Activated CD4-positive, alpha-beta T cell treated with anti-CD3 and anti-CD28 coated beads, Interleukin-2, amount 10 ng/mL, durations not matched to agents 24 days and 14 days (primary cell): Measurements from ENCODE around the gene PLD2. TPM values are rescaled to one million over a fixed set of nuclear protein-coding genes. Genes with fewer than 3 reads are reported as not detected.

Experiments used
- DNase-seq: peaks from one replicate; pipeline ENCODE4 v3.0.0; 2022
- H3K27ac Mint-ChIP-seq: one replicate; pipeline ENCODE4 v1.8.0; 2022; ENCODE audit warnings: mild to moderate bottlenecking, mixed read lengths
- H3K27me3 Mint-ChIP-seq: one replicate; pipeline ENCODE4 v1.8.0; 2022; ENCODE audit warnings: mixed read lengths
- H3K36me3 Mint-ChIP-seq: one replicate; pipeline ENCODE4 v1.8.0; 2022; ENCODE audit warnings: low read depth, mild to moderate bottlenecking, mixed read lengths
- H3K4me1 Mint-ChIP-seq: one replicate; pipeline ENCODE4 v1.8.0; 2021; ENCODE audit warnings: mixed read lengths
- H3K4me3 Mint-ChIP-seq: one replicate; pipeline ENCODE4 v1.8.0; 2022; ENCODE audit warnings: mild to moderate bottlenecking, moderate library complexity, mixed read lengths
- H3K9me3 Mint-ChIP-seq: one replicate; pipeline ENCODE4 v1.8.0; 2021; ENCODE audit warnings: mixed read lengths
- intact Hi-C: fragments of 100-400 bp; cut with micrococcal nuclease; formaldehyde crosslinking; loops from one replicate; pipeline ENCODE4 v1.15.1; 2023
- total RNA-seq: library from RNA; stranded (reverse); gene quantifications from 2 replicates; pipeline ENCODE4 v1.2.3, GENCODE V29; 2022

Gene PLD2
- total RNA-seq, 1 donor from 2014 or later = 16.1 TPM

DNA sequence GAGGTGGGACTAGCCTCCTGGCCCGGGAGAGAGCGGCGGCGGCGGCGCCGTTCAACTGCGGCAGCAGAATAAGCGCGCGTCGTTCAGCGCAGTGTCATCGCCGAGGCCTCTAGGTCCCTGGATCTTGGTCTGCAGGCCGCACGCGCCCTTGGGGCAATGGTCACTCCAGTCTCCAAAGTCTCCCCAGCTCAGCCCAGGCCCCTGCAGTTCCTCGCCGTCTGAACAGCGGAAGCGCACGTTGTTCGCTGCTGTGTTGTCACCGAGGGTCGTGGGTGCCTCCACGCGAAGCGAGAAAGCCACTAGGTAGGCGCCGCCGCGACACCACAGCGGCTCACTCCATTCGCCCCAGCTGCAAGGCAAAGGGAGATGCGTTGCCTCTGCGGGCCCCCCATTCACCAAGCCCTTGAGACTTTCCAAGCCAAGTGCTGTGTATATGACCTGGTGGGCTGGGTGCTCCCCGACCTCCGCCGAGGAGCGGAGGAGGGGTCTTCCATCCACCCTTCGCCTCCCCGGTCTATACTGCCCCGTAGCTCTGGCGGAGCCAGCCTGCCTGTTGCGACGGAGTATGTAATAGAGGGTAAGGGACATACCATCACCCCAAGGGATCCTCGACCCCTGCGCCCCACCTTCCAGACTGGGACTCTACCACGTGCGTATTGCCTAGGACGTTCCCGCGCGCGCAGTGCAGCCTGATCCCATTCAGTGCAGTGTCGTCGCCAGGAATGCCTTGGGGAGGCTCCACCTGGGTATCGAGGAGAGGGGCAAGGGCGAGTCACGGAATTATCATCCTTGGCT is 21.4 kb upstream of the PLD2 start:
- Mint-ChIP-seq H3K4me1 (peaks cover 18% of the 10 kb centered on the region), H3K27me3 (peaks cover 60% of the 10 kb centered on the region), H3K9me3 (no peaks in the 10 kb centered on the region), H3K4me3 (peak overlapping the region; percentile 59), H3K27ac (no peak overlapping the region), H3K36me3 (no peaks in the 10 kb centered on the region)
- intact Hi-C loops = loop anchor here (5.0 kb wide), 2 partner anchors 38 to 143 kb away; partner anchors contain the start of gene ALOX15
- peak; percentile 68 for DNase-seq

DNA sequence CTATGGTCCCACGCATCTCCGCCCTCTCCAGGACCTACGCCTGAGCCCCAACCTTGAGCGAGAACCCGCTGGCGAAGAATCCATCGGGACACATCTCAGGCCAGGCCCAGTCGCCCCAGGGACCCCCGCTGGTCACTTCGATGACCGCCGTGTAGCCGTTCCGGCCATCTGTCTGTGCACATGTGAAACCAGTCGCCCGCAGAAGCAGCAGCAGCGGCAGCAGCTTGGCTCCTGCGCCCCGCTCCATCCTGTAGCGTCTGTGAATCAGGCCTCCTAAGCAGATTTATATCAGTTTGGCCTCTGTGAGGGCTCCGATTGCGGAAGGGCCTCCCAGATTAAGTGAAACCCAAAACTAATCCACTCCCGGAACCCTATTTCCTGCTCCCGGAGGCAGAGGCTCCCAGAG is 20.8 kb upstream of the PLD2 start, which contains the start of gene VMO1:
TSS of gene VMO1 (minus strand) at position 259 of the 406 bp plus-strand sequence. CDS start at position 247, 12 bp downstream.
- intact Hi-C loops = loop anchor here (5.0 kb wide), 2 partner anchors 39 to 144 kb away; partner anchors contain the start of gene ALOX15
- no peaks in the 10 kb centered on the region for H3K9me3 Mint-ChIP-seq
- peaks cover 21% of the 10 kb centered on the region for H3K4me1 Mint-ChIP-seq
- no peak within 1 kb of the TSS for H3K27ac Mint-ChIP-seq
- H3K4me3 Mint-ChIP-seq = peak within 1 kb of the TSS; percentile 59
- H3K36me3 Mint-ChIP-seq = no peaks in the 10 kb centered on the region
- peak; percentile 66 for DNase-seq
- H3K27me3 Mint-ChIP-seq = peaks cover 56% of the 10 kb centered on the region

DNA sequence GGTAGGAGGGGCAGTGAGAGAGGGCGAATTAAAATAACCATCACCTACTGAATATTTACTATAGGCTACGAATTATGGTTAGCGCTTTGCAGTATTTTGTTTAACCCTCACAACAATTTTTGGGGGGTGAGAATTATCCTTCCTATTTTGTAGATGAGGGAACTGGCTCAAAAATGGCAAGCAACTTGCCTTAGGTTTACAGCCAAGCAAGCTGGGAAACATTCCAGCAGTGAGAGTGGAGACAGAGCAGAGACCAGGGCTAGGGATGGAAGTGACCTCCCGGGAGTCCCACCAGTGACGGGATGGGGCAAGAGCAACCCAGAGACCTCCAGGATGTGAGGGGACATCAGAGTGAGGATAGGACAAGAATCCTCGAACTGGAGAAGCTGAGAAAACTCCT is 20.4 kb upstream of the PLD2 start:
- Mint-ChIP-seq H3K27me3 (peaks cover 56% of the 10 kb centered on the region), H3K27ac (no peak overlapping the region), H3K4me3 (no peak overlapping the region), H3K36me3 (no peaks in the 10 kb centered on the region), H3K4me1 (peaks cover 21% of the 10 kb centered on the region), H3K9me3 (no peaks in the 10 kb centered on the region)
- intact Hi-C loops = loop anchor here (5.0 kb wide), 2 partner anchors 39 to 144 kb away; partner anchors contain the start of gene ALOX15
- no peak for DNase-seq

DNA sequence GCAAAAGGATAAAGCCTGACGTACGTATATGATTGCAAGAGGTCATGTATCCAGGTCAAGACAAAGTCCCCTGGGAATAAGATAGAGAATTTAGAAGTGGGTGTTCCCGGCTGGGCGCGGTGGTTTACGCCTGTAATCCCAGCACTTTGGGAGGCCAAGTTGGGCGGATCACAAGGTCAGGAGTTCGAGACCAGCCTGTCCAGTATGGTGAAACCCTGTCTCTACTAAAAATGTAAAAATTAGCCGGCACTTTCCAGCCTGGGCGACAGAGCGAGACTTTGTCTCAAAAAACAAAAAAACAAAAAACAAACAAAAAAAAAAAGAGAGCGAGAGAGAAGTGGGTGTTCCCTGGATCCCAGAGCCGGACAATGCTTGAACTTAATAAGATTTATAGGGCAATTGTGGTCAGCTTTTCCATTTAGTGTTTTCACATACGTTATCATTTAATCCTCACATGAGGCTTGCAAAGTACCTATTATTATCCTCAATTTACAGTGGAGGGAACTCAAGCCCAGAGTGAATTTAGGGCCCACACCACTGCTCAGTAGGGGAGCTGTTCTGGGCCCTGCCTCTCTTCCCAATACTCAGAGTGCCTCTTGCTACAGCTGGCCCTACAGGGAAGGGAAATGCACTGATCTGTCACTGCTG is 18.7 kb upstream of the PLD2 start:
- peaks cover 15% of the 10 kb centered on the region for H3K4me1 Mint-ChIP-seq
- DNase-seq = no peak
- peak overlapping the region; percentile 6 for H3K27ac Mint-ChIP-seq
- peaks cover 48% of the 10 kb centered on the region for H3K27me3 Mint-ChIP-seq
- no peaks in the 10 kb centered on the region for H3K9me3 Mint-ChIP-seq
- intact Hi-C loops = loop anchor here (2.0 to 5.0 kb wide), 3 partner anchors 41 to 146 kb away; partner anchors contain the start of genes ALOX15 and CHRNE
- peak overlapping the region; percentile 64 for H3K4me3 Mint-ChIP-seq
- no peaks in the 10 kb centered on the region for H3K36me3 Mint-ChIP-seq

DNA sequence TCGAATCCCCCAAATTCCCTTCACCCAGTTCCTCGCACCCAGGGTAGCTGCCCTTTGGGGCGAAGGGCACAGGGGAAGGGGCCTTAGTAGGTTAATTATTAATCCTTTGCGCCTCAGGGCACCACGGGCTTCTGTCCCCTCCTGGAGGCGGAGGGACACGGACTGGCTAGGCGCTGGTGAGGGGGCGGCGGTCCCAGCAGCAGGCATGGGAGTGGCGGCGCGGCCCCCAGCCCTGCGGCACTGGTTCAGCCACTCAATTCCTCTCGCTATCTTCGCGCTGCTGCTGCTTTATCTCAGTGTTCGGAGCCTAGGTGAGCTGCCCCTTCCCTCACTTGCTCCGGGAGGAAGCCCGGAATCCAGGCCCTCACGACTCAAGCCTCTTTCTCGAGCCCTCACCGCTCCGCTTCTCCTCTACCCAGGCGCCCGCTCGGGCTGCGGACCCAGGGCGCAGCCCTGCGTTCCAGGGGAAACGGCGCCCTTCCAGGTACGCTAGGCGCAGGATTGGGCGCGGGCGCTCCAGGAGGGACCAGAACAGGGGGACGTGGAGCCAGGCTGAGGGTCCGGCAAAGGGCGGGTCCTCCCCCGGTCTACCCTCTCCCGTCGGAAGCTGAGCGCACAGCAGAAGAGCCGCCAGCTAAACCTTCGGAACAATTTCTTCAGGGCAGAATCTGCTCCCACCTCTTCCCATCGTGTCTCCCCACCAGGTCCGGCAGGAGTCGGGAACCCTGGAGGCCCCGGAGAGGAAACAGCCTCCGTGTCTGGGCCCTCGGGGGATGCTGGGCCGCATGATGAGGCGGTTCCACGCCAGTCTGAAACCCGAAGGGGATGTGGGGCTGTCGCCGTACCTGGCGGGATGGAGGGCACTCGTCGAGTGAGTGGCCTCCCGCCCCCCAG is 17.9 kb upstream of the PLD2 start, which contains the start of gene GLTPD2:
TSS of gene GLTPD2 (plus strand) at position 158 of the 894 bp plus-strand sequence. CDS start at position 206, 48 bp downstream.
- DNase-seq = no peak
- H3K27me3 Mint-ChIP-seq = peaks cover 44% of the 10 kb centered on the region
- peak within 1 kb of the TSS; percentile 91 for H3K4me3 Mint-ChIP-seq
- peaks cover 15% of the 10 kb centered on the region for H3K4me1 Mint-ChIP-seq
- intact Hi-C loops = loop anchor here (2.0 to 5.0 kb wide), 3 partner anchors 42 to 147 kb away; partner anchors contain the start of genes ALOX15 and CHRNE
- H3K9me3 Mint-ChIP-seq = no peaks in the 10 kb centered on the region
- peak within 1 kb of the TSS; percentile 46 for H3K27ac Mint-ChIP-seq
- no peaks in the 10 kb centered on the region for H3K36me3 Mint-ChIP-seq

DNA sequence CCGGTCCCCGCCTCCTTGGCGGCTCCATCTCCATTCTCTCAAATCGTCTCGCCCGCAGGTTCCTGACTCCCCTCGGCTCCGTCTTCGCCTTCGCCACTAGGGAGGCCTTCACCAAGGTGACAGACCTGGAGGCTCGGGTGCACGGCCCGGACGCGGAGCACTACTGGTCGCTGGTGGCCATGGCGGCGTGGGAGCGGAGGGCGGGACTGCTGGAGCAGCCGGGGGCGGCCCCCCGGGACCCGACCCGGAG is 17.3 kb upstream of the PLD2 start:
- Mint-ChIP-seq H3K27me3 (peaks cover 38% of the 10 kb centered on the region), H3K27ac (peak overlapping the region; percentile 46), H3K36me3 (no peaks in the 10 kb centered on the region), H3K4me3 (peak overlapping the region; percentile 91), H3K9me3 (no peaks in the 10 kb centered on the region), H3K4me1 (peaks cover 15% of the 10 kb centered on the region)
- intact Hi-C loops = loop anchor here (2.0 to 5.0 kb wide), 3 partner anchors 42 to 147 kb away; partner anchors contain the start of genes ALOX15 and CHRNE
- no peak for DNase-seq

DNA sequence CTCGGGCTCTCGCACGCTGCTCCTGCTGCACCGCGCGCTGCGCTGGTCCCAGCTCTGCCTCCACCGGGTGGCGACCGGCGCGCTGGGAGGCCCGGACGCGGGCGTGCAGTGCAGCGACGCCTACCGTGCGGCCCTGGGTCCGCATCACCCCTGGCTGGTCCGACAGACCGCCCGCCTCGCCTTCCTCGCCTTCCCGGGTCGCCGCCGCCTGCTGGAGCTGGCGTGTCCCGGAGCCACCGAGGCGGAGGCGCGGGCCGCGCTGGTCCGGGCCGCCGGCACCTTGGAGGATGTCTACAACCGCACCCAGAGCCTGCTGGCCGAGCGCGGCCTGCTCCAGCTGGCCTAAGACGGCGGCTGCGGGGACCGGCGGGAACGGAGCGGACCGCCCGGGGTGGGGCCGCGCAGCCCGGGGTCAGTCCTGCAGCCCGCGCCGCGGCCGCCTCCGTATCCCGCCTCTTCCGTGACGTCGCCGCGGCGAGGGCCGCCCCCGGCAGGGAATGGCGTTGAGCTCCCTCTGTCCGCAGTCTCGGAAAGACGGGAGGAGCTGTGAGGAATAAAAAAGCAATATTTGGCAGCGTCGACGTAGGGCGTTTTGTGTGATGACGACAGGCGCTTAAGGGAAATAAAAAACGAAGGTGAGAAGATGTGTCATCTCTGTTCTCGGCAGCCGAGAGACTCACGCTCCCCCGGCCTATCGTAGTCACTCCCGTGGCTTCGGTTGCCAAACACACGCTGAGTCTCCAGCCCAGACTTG is 16.8 kb upstream of the PLD2 start:
- Mint-ChIP-seq H3K4me1 (peaks cover 15% of the 10 kb centered on the region), H3K9me3 (no peaks in the 10 kb centered on the region), H3K36me3 (no peaks in the 10 kb centered on the region), H3K27ac (peak overlapping the region; percentile 97), H3K27me3 (peaks cover 36% of the 10 kb centered on the region), H3K4me3 (peak overlapping the region; percentile 91)
- DNase-seq = peak; percentile 96
- intact Hi-C loops = loop anchor here (1.0 to 10.0 kb wide), 8 partner anchors 17 to 175 kb away; partner anchors contain the start of genes ALOX15, ARRB2, CHRNE and MED11

DNA sequence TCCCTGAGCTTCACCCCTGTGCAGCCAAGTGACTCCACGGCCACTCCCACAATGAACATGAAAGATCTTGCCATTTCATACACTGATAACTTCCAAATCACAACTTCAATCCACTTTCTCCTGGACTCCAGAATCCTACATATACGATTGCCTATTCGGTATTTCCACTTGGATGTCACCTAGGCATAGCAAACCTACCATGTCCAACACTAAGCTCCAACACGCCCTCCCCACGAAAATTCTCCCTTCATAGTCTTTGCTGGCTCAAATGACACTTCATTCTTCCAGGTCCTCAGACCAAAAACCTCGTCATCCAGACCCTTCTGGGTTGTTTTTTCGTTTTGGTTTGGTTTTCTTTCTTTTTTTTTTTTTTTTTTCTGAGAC is 16.3 kb upstream of the PLD2 start:
- no peak for DNase-seq
- H3K27ac Mint-ChIP-seq = peak overlapping the region; percentile 97
- H3K4me1 Mint-ChIP-seq = peaks cover 14% of the 10 kb centered on the region
- intact Hi-C loops = loop anchor here (1.0 to 10.0 kb wide), 5 partner anchors 16 to 174 kb away; partner anchors contain the start of genes ARRB2, MED11, MINK1 and PLD2
- H3K9me3 Mint-ChIP-seq = no peaks in the 10 kb centered on the region
- H3K4me3 Mint-ChIP-seq = peak overlapping the region; percentile 91
- H3K36me3 Mint-ChIP-seq = no peaks in the 10 kb centered on the region
- peaks cover 32% of the 10 kb centered on the region for H3K27me3 Mint-ChIP-seq

DNA sequence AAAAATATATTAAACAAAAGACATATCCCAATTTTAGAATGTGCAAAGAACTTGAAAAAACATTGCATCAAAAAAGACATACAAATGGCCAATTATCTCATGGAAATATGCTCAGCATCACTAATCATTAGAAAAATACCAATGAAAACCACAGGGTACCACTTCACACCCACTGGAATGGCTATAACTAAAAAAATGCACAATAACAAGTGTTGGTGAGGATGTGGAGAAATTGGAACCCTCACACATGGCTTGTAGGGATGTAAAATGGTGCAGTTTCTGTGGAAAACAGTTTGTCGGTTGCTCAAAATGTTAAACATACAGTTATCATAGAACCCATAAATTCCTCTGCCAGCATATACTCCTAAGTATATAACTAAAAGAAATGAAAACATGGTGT is 11.8 kb upstream of the PLD2 start:
- Mint-ChIP-seq H3K27me3 (peaks cover 5% of the 10 kb centered on the region), H3K4me3 (peak overlapping the region; percentile 99), H3K36me3 (peaks cover 18% of the 10 kb centered on the region), H3K4me1 (peaks cover 18% of the 10 kb centered on the region), H3K27ac (peak overlapping the region; percentile 98), H3K9me3 (no peaks in the 10 kb centered on the region)
- intact Hi-C loops = loop anchor here (10.0 kb wide), 1 partner anchor 170 kb away; the partner anchor contains the start of gene SPAG7
- DNase-seq = no peak

DNA sequence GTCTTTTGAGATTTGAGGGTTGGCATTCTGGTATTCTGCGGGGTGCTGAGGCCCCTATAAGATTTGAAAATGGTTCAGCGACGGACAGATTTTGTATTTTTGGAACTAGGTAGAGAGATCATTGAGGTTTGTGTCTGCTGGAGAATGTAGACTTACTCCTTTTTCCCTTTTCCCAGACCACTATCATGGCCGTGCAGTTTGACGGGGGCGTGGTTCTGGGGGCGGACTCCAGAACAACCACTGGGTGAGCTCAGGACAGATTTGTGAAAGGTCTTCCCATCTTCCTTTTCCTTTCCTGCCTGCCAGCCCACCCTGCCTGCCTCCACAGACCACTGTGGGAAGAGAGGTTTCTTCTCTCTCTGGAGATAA is 10.4 kb upstream of the PLD2 start:
- Mint-ChIP-seq H3K4me3 (peak overlapping the region; percentile 99), H3K27ac (peak overlapping the region; percentile 98), H3K36me3 (peaks cover 24% of the 10 kb centered on the region), H3K4me1 (peaks cover 21% of the 10 kb centered on the region), H3K9me3 (no peaks in the 10 kb centered on the region), H3K27me3 (peaks cover 5% of the 10 kb centered on the region)
- peak; percentile 77 for DNase-seq
- intact Hi-C loops = loop anchor here (1.0 to 10.0 kb wide), 2 partner anchors 11 to 168 kb away; partner anchors contain the start of genes PLD2 and SPAG7

DNA sequence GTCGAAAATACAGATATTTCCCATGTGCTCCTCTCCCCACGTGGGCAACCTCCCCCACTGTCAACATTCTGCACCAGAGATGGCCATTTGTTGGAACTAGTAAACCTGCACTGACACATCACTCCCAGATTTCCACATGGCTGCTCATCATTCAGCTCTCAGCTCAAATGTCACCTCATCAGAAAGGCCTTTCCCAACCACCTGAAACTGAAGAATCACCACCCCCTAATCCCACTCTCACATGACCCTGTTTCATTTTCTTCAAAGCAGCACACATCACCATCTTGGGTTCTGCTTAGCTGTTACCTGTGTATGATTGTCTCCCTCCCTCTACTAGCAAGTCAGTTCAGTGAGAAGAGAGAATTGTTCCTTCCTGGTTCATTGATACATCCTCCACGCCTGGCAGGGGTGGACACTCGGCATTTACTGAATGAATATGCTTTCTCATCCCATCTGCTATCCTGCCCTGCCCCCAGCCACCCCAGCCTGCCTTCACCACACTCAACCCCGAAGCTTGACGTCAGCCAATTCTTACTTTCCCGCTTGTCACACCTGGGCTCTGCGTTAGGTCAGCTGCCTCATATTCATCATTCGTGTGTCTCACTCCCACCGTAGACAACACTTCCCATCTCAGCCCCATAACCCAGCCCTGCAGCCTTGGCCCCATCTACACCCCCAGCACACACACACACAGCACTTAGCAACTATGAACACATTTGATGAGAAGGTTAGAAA is 6.3 kb upstream of the PLD2 start:
- no peaks in the 10 kb centered on the region for H3K9me3 Mint-ChIP-seq
- intact Hi-C loops = no loop called here
- peak overlapping the region; percentile 9 for H3K27ac Mint-ChIP-seq
- no peak overlapping the region for H3K4me3 Mint-ChIP-seq
- H3K36me3 Mint-ChIP-seq = peaks cover 24% of the 10 kb centered on the region
- peaks cover 19% of the 10 kb centered on the region for H3K4me1 Mint-ChIP-seq
- H3K27me3 Mint-ChIP-seq = no peaks in the 10 kb centered on the region
- DNase-seq = no peak

DNA sequence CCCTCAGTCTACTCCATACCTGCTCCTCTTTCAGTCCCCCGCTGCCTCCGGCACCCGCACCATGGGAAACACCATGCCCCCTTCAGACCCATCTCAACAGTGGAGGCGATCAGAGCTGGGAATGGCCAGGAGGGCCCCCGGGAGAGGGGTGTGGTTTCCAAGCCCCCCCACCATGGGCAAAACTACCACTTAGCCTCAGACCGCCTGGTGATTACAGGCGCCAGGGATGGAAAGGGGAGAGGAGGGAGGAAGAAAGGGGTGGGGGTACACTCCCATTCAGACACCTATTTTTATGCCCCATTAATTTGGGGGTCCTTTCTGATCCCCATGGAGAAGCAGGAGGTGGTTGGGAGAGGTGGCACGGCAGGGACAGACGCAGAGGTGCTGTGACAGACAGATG is 4.7 kb upstream of the PLD2 start, which contains the start of gene C17orf114:
TSS of gene C17orf114 (minus strand) at position 101 of the 400 bp plus-strand sequence.
- H3K4me1 Mint-ChIP-seq = peaks cover 11% of the 10 kb centered on the region
- H3K27ac Mint-ChIP-seq = no peak within 1 kb of the TSS
- no peaks in the 10 kb centered on the region for H3K27me3 Mint-ChIP-seq
- peaks cover 19% of the 10 kb centered on the region for H3K36me3 Mint-ChIP-seq
- no peak within 1 kb of the TSS for H3K4me3 Mint-ChIP-seq
- DNase-seq = no peak
- intact Hi-C loops = no loop called here
- no peaks in the 10 kb centered on the region for H3K9me3 Mint-ChIP-seq
